GM12878 (cell line): ENCODE data around the gene ATAD2B. TPM values are rescaled to one million over a fixed set of nuclear protein-coding genes. Genes with fewer than 3 reads are reported as not detected.

ENCODE experiments used
- ATAC-seq: fragments of 200-7000 bp; cut with Tn5 transposase; 3 replicates; pipeline ENCODE4 v1.9.1; 2020; ENCODE audit warnings: mild to moderate bottlenecking, moderate library complexity
- BruUV-seq: library from RNA; stranded (reverse); fragments of 400-500 nt; replicated peaks from 2 replicates; lab custom pipeline; 2021; lab: Mats Ljungman, UMichigan
- CTCF ChIA-PET: fragments of 300-600 bp; sonication (Branson Sonifier 250); formaldehyde crosslinking; extraction: SDS; loops from one replicate; lab custom pipeline; 2021; ENCODE audit warnings: inconsistent platforms; lab: Yijun Ruan, JAX
- POLR2A ChIA-PET: fragments of 350-600 bp; formaldehyde crosslinking; extraction: SDS; loops from one replicate; lab custom pipeline; 2021; ENCODE audit warnings: inconsistent platforms; lab: Charles Lee
- RAD21 ChIA-PET: fragments of 300-600 bp; sonication (Branson Sonifier 250); formaldehyde crosslinking; loops from one replicate; lab custom pipeline; 2023; ENCODE audit warnings: antibody characterized with exemption; ENCODE audit not compliant: unreplicated experiment; lab: Charles Lee
- SMC1A ChIA-PET: fragments of 300-600 bp; sonication (Branson Sonifier 250); formaldehyde crosslinking; loops from one replicate; lab custom pipeline; 2023; ENCODE audit not compliant: unreplicated experiment, uncharacterized antibody; lab: Charles Lee
- DNase-seq: peaks from one replicate; pipeline ENCODE4 v3.0.0-alpha.2; 2011; ENCODE audit warnings: low read depth, low spot score
- FAIRE-seq: peaks from 3 replicates; lab custom pipeline; 2011; peaks lifted over from hg19 to GRCh38; lab: Jason Lieb, UNC
- H2AFZ ChIP-seq: 2 replicates; pipeline ENCODE4 v1.6.0; 2011; ENCODE audit warnings: low read depth, low read length, control low read depth; ENCODE audit not compliant: control insufficient read depth
- H3K27ac ChIP-seq: 2 replicates; pipeline ENCODE4 v1.5.1; 2011; ENCODE audit warnings: control low read depth; ENCODE audit not compliant: control insufficient read depth, insufficient read depth
- H3K27me3 ChIP-seq, 2 experiments: replicated peaks in 1 of 2; 2 replicates each; pipeline versions ENCODE4 v1.6.0 to v1.6.1; 2011; ENCODE audit warnings: low read length in 1 of 2; ENCODE audit not compliant: control insufficient read depth in 2 of 2, insufficient read depth in 2 of 2
- H3K36me3 ChIP-seq, 2 experiments: 2 replicates each; pipeline ENCODE4 v1.5.1; 2011; ENCODE audit warnings: low read length in 1 of 2; ENCODE audit not compliant: control insufficient read depth in 2 of 2, insufficient read depth in 2 of 2
- H3K4me1 ChIP-seq: 2 replicates; pipeline ENCODE4 v1.6.1; 2011; ENCODE audit warnings: mild to moderate bottlenecking, low read length, moderate library complexity, mixed read lengths; ENCODE audit not compliant: control insufficient read depth, insufficient read depth
- H3K4me2 ChIP-seq: 2 replicates; pipeline ENCODE4 v1.6.0; 2011; ENCODE audit warnings: control low read depth; ENCODE audit not compliant: control insufficient read depth, insufficient read depth
- H3K4me3 ChIP-seq: fragments of 200-600 bp; sonication (generic); 2 replicates; pipeline ENCODE4 v1.5.1; 2016
- H3K79me2 ChIP-seq: 2 replicates; pipeline ENCODE4 v1.6.0; 2011; ENCODE audit warnings: low read length; ENCODE audit not compliant: control insufficient read depth, insufficient read depth
- H3K9ac ChIP-seq: 2 replicates; pipeline ENCODE4 v1.8.0; 2011; ENCODE audit warnings: low read length, control low read depth, mixed read lengths; ENCODE audit not compliant: control insufficient read depth, insufficient read depth
- H3K9me3 ChIP-seq: replicated peaks from 3 replicates; pipeline ENCODE4 v1.5.1; 2011; ENCODE audit warnings: mild to moderate bottlenecking, low read length; ENCODE audit not compliant: control insufficient read depth, insufficient read depth
- H4K20me1 ChIP-seq: 2 replicates; pipeline ENCODE4 v1.6.0; 2011; ENCODE audit not compliant: control insufficient read depth, insufficient read depth
- BCL3 ChIP-seq: IDR thresholded peaks from 2 replicates; pipeline ENCODE4 v1.6.1; 2011; ENCODE audit warnings: borderline replicate concordance, low read depth, mild to moderate bottlenecking, moderate library complexity, low read length; ENCODE audit not compliant: insufficient read depth, poor library complexity, severe bottlenecking
- EP300 ChIP-seq, 2 experiments: fragments of 150-350 bp in 1 of 2; IDR thresholded peaks; 2 replicates each; pipeline ENCODE4 v1.6.1; 2011 to 2012; ENCODE audit warnings: low read depth in 2 of 2, low read length in 2 of 2, borderline replicate concordance in 1 of 2, improper control_type of control experiment in 1 of 2, inconsistent platforms in 1 of 2; ENCODE audit not compliant: control insufficient read depth in 1 of 2
- FOXK2 ChIP-seq: fragments of 450-650 bp; IDR thresholded peaks from 2 replicates; pipeline ENCODE4 v1.6.1; 2017; ENCODE audit warnings: mild to moderate bottlenecking, moderate library complexity
- PAX8 ChIP-seq: fragments of 450-650 bp; IDR thresholded peaks from 2 replicates; pipeline ENCODE4 v1.6.1; 2017; ENCODE audit warnings: mild to moderate bottlenecking, moderate library complexity
- RFX5 ChIP-seq: IDR thresholded peaks from 2 replicates; pipeline ENCODE4 v1.6.1; 2011; ENCODE audit warnings: low read depth, low read length, improper control_type of control experiment
- ZBTB33 ChIP-seq: fragments of 450-650 bp; IDR thresholded peaks from 2 replicates; pipeline ENCODE4 v1.6.1; 2017; ENCODE audit warnings: mild to moderate bottlenecking
- WGBS: methylation state at CpG from one replicate; pipeline ENCODE4 v1.1.6; 2016; ENCODE audit warnings: low lambda C conversion rate; ENCODE audit not compliant: insufficient replicate concordance, insufficient coverage; ENCODE audit errors: missing lambda C conversion rate; 5-methylcytosine and 5-hydroxymethylcytosine counted together
- in situ Hi-C: fragments of 300-500 bp; cut with MboI; formaldehyde crosslinking; loops from 9 replicates; pipeline ENCODE4 v1.14.3; 2018; ENCODE audit warnings: mixed read lengths
- intact Hi-C: fragments of 100-400 bp; cut with micrococcal nuclease; formaldehyde crosslinking; loops from one replicate; pipeline ENCODE4 v1.14.2; 2022; ENCODE audit not compliant: unreplicated experiment
- polyA plus RNA-seq, 11 experiments: library from polyadenylated mRNA; depleted of rRNA in 4 of 11; unstranded in 6 of 11; stranded (reverse) in 5 of 11; fragments of >200 nt; fragmentation: Nextera tagmentation in 4 of 11; fragmentation: Illumina TruSeq in 1 of 11; extraction: Ambion mirVana in 4 of 11; extraction: Trizol in 1 of 11; gene quantifications; 1 replicate in 1 of 11; 2 replicates in 10 of 11; pipeline versions ENCODE4 v1.2.1 to v1.2.3, GENCODE V29; 2011 to 2016; ENCODE audit warnings: inconsistent platforms in 2 of 11, missing spikeins in 2 of 11, low read depth in 1 of 11
- total RNA-seq, 4 experiments: library from RNA; depleted of rRNA in 3 of 4; stranded (reverse); fragments of >200 nt in 3 of 4; fragmentation: Illumina TruSeq in 1 of 4; extraction: Trizol in 1 of 4; gene quantifications; 2 replicates each; pipeline versions ENCODE4 v1.2.1 to v1.2.3, GENCODE V29; 2013 to 2021

Gene ATAD2B
- total and polyA plus RNA-seq, 10 of the 15 experiments (the other 5 are each of a cell fraction or from before 2014, with no cell fraction given) = 3.6 to 29.9 (median 16.8) TPM

GRCh38 chr2:23756593-23757292 lies 170.2 kb downstream of the ATAD2B start:
- ChIA-PET POLR2A (no interaction called here), RAD21 (no interaction called here), SMC1A (interaction anchor here (0.5 to 1.3 kb wide), 3 partner anchors 10 to 140 kb away, joined by 3 read pairs; no protein-coding TSS in a partner anchor), CTCF (interaction anchor here (2.1 kb wide), 1 partner anchor 8 kb away, joined by 6 read pairs; no protein-coding TSS in a partner anchor)
- intact Hi-C loops = no loop called here
- FAIRE-seq (no peak), ATAC-seq (no peak), DNase-seq (no peak)
- in situ Hi-C loops = no loop called here
- Histone ChIP-seq H3K79me2 (no peaks in the 10 kb centered on the region), H4K20me1 (no peaks in the 10 kb centered on the region), H3K4me2 (no peak overlapping the region), H3K36me3 (peaks cover 0 to 24% of the 10 kb centered on the region in 2 experiments), H3K4me1 (no peaks in the 10 kb centered on the region), H3K9ac (no peak overlapping the region), H3K27ac (no peak overlapping the region), H3K27me3 (no peaks in the 10 kb centered on the region), H3K9me3 (no peaks in the 10 kb centered on the region), H3K4me3 (no peak overlapping the region), H2AFZ (no peak overlapping the region)
- no peak for TF ChIP-seq PAX8
- TF ChIP-seq ZBTB33 = no peak
- TF ChIP-seq FOXK2 = no peak
- no peak for TF ChIP-seq BCL3
- TF ChIP-seq RFX5 = no peak
- no peak for TF ChIP-seq EP300 (IDR thresholded peaks at IDR 0.05; ENCODE audit: borderline replicate concordance in 1 of 2, control insufficient read depth in 1 of 2, low read depth in 2 of 2, low read length in 2 of 2)
- no TSS peak for BruUV-seq
- WGBS = 100% methylated on average over 7 of the region's 7 CpGs
